HL-60 (cell line): ENCODE measurements around the gene TTC16.
A peak's percentile ranks its signal among the peaks of the same experiment; 100 is the strongest.

Experiments used
- DNase-seq, 2 experiments: peaks; one replicate each; pipeline ENCODE4 v3.0.0-alpha.2; 2010 to 2020; ENCODE audit warnings: low read depth in 1 of 2, low spot score in 1 of 2
- H3K27ac ChIP-seq: fragments of 250-450 bp; sonication (Bioruptor Pico); replicated peaks from 2 replicates; pipeline ENCODE4 v1.5.1; 2020; ENCODE audit warnings: mild to moderate bottlenecking, moderate library complexity
- H3K27me3 ChIP-seq: fragments of 250-450 bp; sonication (Bioruptor Pico); 2 replicates; pipeline ENCODE4 v1.5.1; 2021; ENCODE audit warnings: mild to moderate bottlenecking, moderate library complexity; ENCODE audit not compliant: insufficient read depth, poor library complexity, severe bottlenecking
- H3K4me3 ChIP-seq: replicated peaks from 2 replicates; pipeline ENCODE4 v1.5.1; 2011; ENCODE audit warnings: mild to moderate bottlenecking, control low read depth, low read length; ENCODE audit not compliant: insufficient read depth
- GABPA ChIP-seq: IDR thresholded peaks from 2 replicates; pipeline ENCODE4 v1.6.1; 2012; ENCODE audit warnings: low read depth
- POLR2AphosphoS5 ChIP-seq: IDR thresholded peaks from 2 replicates; pipeline ENCODE4 v1.6.1; 2012; ENCODE audit warnings: low read depth
- SPI1 ChIP-seq: IDR thresholded peaks from 2 replicates; pipeline ENCODE4 v1.6.1; 2012; ENCODE audit warnings: low read depth, mild to moderate bottlenecking, borderline replicate concordance
- TF ChIP-seq, protein P1 (sequence below): IDR thresholded peaks from 2 replicates; pipeline ENCODE4 v1.6.1; 2012; ENCODE audit warnings: low read depth; ENCODE audit not compliant: insufficient replicate concordance
- TF ChIP-seq, protein P2 (sequence below): IDR thresholded peaks from one replicate; pipeline ENCODE4 v1.5.1; 2011; ENCODE audit warnings: low read length, control low read depth, inconsistent platforms; ENCODE audit not compliant: insufficient read depth

Gene TTC16

DNA sequence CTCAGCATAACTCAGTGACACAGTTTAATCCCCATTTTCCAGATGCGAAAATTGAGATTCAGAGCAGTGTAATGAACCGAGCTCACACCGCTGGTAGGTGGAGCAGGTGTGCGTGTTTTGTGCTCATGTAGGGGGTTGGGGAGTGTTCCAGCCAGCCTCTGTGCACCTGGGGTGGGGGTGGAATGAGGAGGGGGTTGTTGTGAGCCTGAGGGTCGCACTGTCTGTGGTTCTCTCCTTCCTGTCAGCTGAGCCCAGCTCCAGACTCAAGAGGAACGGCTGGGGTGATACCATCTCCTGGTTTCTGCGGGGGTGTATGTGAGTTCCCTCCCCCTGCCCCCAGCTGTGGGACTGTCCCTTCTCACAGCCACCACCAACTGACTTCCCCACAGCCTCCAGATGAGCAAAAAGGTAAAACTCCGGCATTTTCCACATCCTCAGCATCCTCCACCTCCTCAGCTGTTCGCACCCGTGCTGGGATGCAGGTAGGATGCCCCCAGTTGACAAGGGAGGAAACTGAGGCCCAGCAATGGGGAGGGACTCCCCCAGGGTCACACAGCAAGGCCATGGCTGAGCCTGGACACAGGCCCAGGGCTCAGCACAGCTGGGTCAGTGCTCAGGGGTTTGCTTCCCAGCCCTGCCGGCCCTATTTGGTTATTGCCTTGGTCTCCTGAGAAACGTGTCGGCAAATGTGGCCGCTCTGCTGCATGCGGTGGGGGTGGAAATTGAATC lies 60.5 kb downstream of the TTC16 start:
- peak overlapping the region; percentile 80 for H3K4me3 ChIP-seq
- H3K27ac ChIP-seq = peak overlapping the region; percentile 73
- H3K27me3 ChIP-seq = no peaks in the 10 kb centered on the region
- DNase-seq = peak; percentile 91 to 93
- TF ChIP-seq SPI1 = peak; percentile 83
- TF ChIP-seq POLR2AphosphoS5 = peak; percentile 68
- TF ChIP-seq, protein P1, sequence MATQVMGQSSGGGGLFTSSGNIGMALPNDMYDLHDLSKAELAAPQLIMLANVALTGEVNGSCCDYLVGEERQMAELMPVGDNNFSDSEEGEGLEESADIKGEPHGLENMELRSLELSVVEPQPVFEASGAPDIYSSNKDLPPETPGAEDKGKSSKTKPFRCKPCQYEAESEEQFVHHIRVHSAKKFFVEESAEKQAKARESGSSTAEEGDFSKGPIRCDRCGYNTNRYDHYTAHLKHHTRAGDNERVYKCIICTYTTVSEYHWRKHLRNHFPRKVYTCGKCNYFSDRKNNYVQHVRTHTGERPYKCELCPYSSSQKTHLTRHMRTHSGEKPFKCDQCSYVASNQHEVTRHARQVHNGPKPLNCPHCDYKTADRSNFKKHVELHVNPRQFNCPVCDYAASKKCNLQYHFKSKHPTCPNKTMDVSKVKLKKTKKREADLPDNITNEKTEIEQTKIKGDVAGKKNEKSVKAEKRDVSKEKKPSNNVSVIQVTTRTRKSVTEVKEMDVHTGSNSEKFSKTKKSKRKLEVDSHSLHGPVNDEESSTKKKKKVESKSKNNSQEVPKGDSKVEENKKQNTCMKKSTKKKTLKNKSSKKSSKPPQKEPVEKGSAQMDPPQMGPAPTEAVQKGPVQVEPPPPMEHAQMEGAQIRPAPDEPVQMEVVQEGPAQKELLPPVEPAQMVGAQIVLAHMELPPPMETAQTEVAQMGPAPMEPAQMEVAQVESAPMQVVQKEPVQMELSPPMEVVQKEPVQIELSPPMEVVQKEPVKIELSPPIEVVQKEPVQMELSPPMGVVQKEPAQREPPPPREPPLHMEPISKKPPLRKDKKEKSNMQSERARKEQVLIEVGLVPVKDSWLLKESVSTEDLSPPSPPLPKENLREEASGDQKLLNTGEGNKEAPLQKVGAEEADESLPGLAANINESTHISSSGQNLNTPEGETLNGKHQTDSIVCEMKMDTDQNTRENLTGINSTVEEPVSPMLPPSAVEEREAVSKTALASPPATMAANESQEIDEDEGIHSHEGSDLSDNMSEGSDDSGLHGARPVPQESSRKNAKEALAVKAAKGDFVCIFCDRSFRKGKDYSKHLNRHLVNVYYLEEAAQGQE = no peak
- no peak for TF ChIP-seq GABPA
- TF ChIP-seq, protein P2, sequence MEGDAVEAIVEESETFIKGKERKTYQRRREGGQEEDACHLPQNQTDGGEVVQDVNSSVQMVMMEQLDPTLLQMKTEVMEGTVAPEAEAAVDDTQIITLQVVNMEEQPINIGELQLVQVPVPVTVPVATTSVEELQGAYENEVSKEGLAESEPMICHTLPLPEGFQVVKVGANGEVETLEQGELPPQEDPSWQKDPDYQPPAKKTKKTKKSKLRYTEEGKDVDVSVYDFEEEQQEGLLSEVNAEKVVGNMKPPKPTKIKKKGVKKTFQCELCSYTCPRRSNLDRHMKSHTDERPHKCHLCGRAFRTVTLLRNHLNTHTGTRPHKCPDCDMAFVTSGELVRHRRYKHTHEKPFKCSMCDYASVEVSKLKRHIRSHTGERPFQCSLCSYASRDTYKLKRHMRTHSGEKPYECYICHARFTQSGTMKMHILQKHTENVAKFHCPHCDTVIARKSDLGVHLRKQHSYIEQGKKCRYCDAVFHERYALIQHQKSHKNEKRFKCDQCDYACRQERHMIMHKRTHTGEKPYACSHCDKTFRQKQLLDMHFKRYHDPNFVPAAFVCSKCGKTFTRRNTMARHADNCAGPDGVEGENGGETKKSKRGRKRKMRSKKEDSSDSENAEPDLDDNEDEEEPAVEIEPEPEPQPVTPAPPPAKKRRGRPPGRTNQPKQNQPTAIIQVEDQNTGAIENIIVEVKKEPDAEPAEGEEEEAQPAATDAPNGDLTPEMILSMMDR = no peak

DNA sequence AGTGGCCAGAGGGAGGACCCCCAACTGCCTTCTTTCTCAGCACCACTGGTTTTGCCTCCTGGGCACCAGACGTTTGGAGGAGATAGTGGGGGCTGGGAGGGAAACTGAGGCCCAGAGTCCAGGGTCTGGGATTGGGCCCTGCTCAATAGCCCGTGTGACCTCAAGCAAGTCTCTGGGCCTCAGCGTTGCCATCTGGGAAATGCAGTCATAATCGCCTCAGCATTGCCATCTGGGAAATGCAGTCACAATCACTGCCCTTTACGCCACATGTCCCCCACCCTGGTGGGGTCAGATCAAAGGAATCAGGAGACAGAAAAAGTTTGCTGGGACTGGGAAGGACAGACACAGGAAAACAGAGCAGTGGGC lies 61.0 kb downstream of the TTC16 start:
- DNase-seq = no peak
- Histone ChIP-seq H3K27me3 (no peaks in the 10 kb centered on the region), H3K4me3 (peak overlapping the region; percentile 80), H3K27ac (peak overlapping the region; percentile 73)
- TF ChIP-seq, protein P1 = no peak
- no peak for TF ChIP-seq SPI1
- TF ChIP-seq GABPA = no peak
- TF ChIP-seq POLR2AphosphoS5 = no peak
- TF ChIP-seq, protein P2 = no peak

DNA sequence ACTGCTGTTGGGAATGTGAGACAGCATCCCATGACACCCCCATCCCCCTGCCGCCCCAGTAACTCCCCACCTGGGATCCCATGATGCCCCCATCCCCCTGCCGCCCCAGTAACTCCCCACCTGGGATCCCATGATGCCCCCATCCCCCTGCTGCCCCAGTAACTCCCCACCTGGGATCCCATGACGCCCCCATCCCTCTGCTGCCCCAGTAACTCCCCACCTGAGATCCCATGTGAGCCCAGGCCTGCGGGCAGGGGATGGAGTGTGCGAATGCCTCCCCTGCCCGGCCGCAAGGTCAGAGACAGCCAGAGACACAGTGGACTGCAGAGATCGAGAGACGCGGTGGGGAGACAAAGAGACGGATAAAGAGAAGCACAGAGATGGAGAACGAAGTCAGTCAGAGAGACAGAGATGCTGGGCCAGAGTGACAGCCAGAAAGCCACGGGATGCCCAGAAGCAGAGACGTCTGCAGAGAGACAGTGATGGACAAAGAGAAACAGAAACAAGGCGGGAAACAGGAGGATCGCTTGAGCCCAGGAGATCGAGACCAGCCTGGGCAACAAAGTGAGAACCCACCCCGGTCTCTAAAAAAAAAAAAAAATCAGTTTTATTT lies 61.6 kb downstream of the TTC16 start:
- Histone ChIP-seq H3K27me3 (no peaks in the 10 kb centered on the region), H3K27ac (no peak overlapping the region; the same call in 1 of the 2 replicates), H3K4me3 (peak overlapping the region; percentile 80)
- no peak for DNase-seq
- TF ChIP-seq GABPA = no peak
- TF ChIP-seq, protein P1 = no peak
- TF ChIP-seq POLR2AphosphoS5 = no peak
- no peak for TF ChIP-seq SPI1
- TF ChIP-seq, protein P2 = no peak
